H1 (cell line): Measurements from ENCODE around the gene APH1A. TPM values are rescaled to one million over a fixed set of nuclear protein-coding genes. Genes with fewer than 3 reads are reported as not detected.

Experiments used
- CHD7 ChIP-seq: fragments of 300-600 bp; sonication (generic); IDR thresholded peaks from 2 replicates; pipeline ENCODE4 v1.7.1; 2012; ENCODE audit warnings: low read length, moderate library complexity, mild to moderate bottlenecking, inconsistent platforms; ENCODE audit not compliant: insufficient replicate concordance
- polyA plus RNA-seq, 7 experiments: library from polyadenylated mRNA; depleted of rRNA in 3 of 7; stranded (reverse) in 5 of 7; unstranded in 2 of 7; fragments of >200 nt in 5 of 7; fragments of 200-250 nt in 2 of 7; gene quantifications; 1 replicate in 5 of 7; 2 replicates in 1 of 7; 4 replicates in 1 of 7; pipeline versions ENCODE4 v1.2.1 to v1.2.3, GENCODE V29; 2011 to 2013; ENCODE audit warnings: missing spikeins in 2 of 7, mixed read lengths in 2 of 7
- total RNA-seq: library from RNA; stranded (reverse); fragmentation: NEBNext Ultra II Directional; extraction: Animal tissue kit (Norgen Biotek cat#: 25700); gene quantifications from 2 replicates; pipeline ENCODE4 v1.2.1, GENCODE V29; 2021

APH1A gene
- total and polyA plus RNA-seq, 2 of the 8 experiments (the other 6 are each of a cell fraction or from before 2014, with no cell fraction given), result 111 to 183 TPM

DNA sequence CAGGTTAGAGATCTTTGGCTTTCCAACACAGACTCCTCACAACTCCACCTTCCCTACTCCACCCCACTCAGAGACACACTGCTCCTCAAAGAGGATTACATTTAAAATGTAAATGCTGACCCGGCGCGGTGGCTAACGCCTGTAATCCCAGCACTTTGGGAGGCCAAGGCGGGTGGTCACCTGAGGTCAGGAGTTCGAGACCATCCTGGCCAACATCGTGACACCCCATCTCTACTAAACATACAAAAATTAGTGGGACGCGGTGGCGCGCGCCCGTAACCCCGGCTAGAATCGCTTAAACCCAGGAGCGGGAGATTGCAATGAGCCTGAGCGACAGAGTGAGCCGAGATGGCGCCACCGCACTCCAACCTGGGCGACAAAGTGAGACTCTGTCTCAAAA is 31.1 kb downstream of the APH1A start (continued):
- no peak for TF ChIP-seq CHD7
